K562 (cell line): ENCODE measurements around the gene TMEM88. TPM values are rescaled to one million over a fixed set of nuclear protein-coding genes. Genes with fewer than 3 reads are reported as not detected.
A peak's percentile ranks its signal among the peaks of the same experiment; 100 is the strongest.

Experiments
- JUND ChIP-seq, 2 experiments: IDR thresholded peaks; 2 replicates in 1 of 2; 3 replicates in 1 of 2; pipeline ENCODE4 v1.6.1; 2011; ENCODE audit warnings: borderline replicate concordance in 2 of 2, low read depth in 2 of 2, low read length in 2 of 2, improper control_type of control experiment in 1 of 2, missing biosample characterization in 1 of 2, missing genetic modification characterization in 1 of 2, missing genetic modification reagents in 1 of 2
- KDM4B ChIP-seq, 2 experiments: fragments of 450-650 bp in 1 of 2; sonication (generic) in 1 of 2; IDR thresholded peaks; 2 replicates each; pipeline ENCODE4 v1.6.1; 2016 to 2017; ENCODE audit warnings: borderline replicate concordance in 2 of 2, antibody characterized with exemption in 1 of 2, low read depth in 1 of 2, mild to moderate bottlenecking in 1 of 2
- PTBP1 ChIP-seq: fragments of 200-400 bp; formaldehyde crosslinking; IDR thresholded peaks from 2 replicates; pipeline ENCODE4 v1.6.1; 2017; ENCODE audit warnings: low read depth, low read length
- SMARCC2 ChIP-seq: fragments of 450-650 bp; IDR thresholded peaks from 2 replicates; pipeline ENCODE4 v1.6.1; 2017; ENCODE audit warnings: antibody characterized with exemption, moderate library complexity, mild to moderate bottlenecking, low read depth
- ZC3H11A ChIP-seq: IDR thresholded peaks from 2 replicates; pipeline ENCODE4 v1.6.1; 2012; ENCODE audit warnings: low read depth, low read length, improper control_type of control experiment
- ZNF174 ChIP-seq: fragments of 250-450 bp; sonication (Bioruptor Pico); IDR thresholded peaks from 2 replicates; pipeline ENCODE4 v1.4.0; 2020; ENCODE audit warnings: mild to moderate bottlenecking
- ZNF316 ChIP-seq: fragments of 450-650 bp; IDR thresholded peaks from 2 replicates; pipeline ENCODE4 v1.6.1; 2016
- ZNF583 ChIP-seq: fragments of 250-450 bp; sonication (Bioruptor Pico); IDR thresholded peaks from 2 replicates; pipeline ENCODE4 v1.4.0; 2020
- polyA plus RNA-seq, 8 experiments: library from polyadenylated mRNA; depleted of rRNA in 4 of 8; stranded (reverse) in 5 of 8; unstranded in 3 of 8; fragments of >200 nt; fragmentation: Nextera tagmentation in 2 of 8; fragmentation: Illumina TruSeq in 1 of 8; extraction: Ambion mirVana in 2 of 8; extraction: Trizol in 1 of 8; gene quantifications; 2 replicates each; pipeline versions ENCODE4 v1.2.1 to v1.2.3, GENCODE V29; 2011 to 2014; ENCODE audit warnings: inconsistent platforms in 1 of 8, missing spikeins in 1 of 8
- total RNA-seq, 7 experiments: library from RNA; depleted of rRNA in 6 of 7; stranded (reverse); fragments of >200 nt in 6 of 7; fragmentation: Illumina TruSeq in 2 of 7; extraction: Trizol in 2 of 7; gene quantifications; 2 replicates each; pipeline versions ENCODE4 v1.2.1 to v1.2.3, GENCODE V29; 2011 to 2021; ENCODE audit warnings: low replicate concordance in 1 of 7
- TF ChIP-seq, protein P1 (sequence below): fragments of 450-650 bp; IDR thresholded peaks from 2 replicates; pipeline ENCODE4 v1.6.1; 2017; ENCODE audit warnings: mild to moderate bottlenecking, moderate library complexity
- TF ChIP-seq, protein P2 (sequence below): sonication (generic); formaldehyde crosslinking; IDR thresholded peaks from 2 replicates; pipeline ENCODE4 v1.8.1; 2023; ENCODE audit warnings: mild to moderate bottlenecking, missing genetic modification reagents
- TF ChIP-seq, protein P3 (sequence below): fragments of 200-800 bp; sonication (Bioruptor generic); IDR thresholded peaks from 2 replicates; pipeline ENCODE4 v1.6.1; 2016; ENCODE audit warnings: missing genetic modification characterization, missing compliant biosample characterization
- TF ChIP-seq, protein P4 (sequence below), 3 experiments: fragments of 200-800 bp in 1 of 3; sonication (Bioruptor generic) in 1 of 3; sonication (generic) in 1 of 3; formaldehyde crosslinking in 1 of 3; IDR thresholded peaks; 2 replicates each; pipeline versions ENCODE4 v1.6.1 to v1.8.0; 2016 to 2022; ENCODE audit warnings: mild to moderate bottlenecking in 2 of 3, missing compliant biosample characterization in 2 of 3, missing genetic modification characterization in 2 of 3, missing genetic modification reagents in 1 of 3
- TF ChIP-seq, protein P5 (sequence below): fragments of 250-450 bp; sonication (Bioruptor Pico); IDR thresholded peaks from 2 replicates; pipeline ENCODE4 v1.5.0; 2021; ENCODE audit warnings: mild to moderate bottlenecking, borderline replicate concordance

Gene TMEM88
- total and polyA plus RNA-seq, 9 of the 15 experiments (the other 6 are each of a cell fraction or from before 2014, with no cell fraction given), result 0.10 to 1.4 (median 0.36) TPM; not detected in 3

DNA sequence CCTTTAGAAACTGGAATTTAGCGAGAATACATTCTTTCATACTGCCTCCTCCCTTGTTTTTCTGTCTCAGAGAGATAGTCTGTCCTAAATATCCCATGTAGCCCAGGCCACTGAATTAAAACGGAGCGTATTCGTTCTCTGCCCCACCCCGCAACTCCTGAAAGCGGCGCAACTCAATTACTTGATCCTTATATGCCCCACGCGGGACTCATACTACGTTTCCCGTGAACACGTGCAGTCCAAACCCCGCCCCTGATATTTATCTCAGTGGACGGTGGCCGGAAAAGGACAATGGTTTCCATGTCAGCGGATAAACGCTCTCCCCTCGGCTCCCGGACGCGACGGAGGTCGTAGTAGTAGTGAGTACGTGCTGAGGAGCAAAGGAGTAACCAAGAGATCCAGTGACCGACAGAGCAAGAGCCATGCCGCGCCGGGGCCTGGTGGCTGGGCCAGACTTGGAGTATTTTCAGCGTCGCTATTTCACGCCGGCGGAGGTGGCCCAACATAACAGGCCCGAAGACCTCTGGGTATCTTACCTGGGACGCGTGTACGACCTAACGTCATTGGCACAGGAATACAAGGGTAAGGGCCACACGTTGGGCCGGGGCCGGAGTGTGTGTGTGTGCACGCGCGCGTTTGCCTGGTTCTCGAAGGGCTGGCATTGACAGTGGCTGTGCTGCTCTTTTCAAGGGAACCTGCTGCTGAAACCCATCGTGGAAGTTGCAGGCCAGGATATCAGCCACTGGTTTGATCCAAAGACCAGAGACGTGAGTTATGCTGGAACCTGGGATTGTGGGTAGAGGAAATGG, 3.1 kb downstream of the TMEM88 start, which contains the start of gene CYB5D1 (continued):
- TF ChIP-seq, protein P1, sequence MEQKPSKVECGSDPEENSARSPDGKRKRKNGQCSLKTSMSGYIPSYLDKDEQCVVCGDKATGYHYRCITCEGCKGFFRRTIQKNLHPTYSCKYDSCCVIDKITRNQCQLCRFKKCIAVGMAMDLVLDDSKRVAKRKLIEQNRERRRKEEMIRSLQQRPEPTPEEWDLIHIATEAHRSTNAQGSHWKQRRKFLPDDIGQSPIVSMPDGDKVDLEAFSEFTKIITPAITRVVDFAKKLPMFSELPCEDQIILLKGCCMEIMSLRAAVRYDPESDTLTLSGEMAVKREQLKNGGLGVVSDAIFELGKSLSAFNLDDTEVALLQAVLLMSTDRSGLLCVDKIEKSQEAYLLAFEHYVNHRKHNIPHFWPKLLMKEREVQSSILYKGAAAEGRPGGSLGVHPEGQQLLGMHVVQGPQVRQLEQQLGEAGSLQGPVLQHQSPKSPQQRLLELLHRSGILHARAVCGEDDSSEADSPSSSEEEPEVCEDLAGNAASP, result no peak
- TF ChIP-seq KDM4B (IDR thresholded peaks at IDR 0.05; ENCODE audit: borderline replicate concordance in 2 of 2, low read depth in 1 of 2) (no peak), ZC3H11A (no peak), PTBP1 (no peak), ZNF316 (no peak), ZNF174 (CRISPR knock-in tag) (no peak), JUND (IDR thresholded peaks at IDR 0.05; ENCODE audit: borderline replicate concordance, low read depth, low read length) (peak; percentile 54), JUND (tag; IDR thresholded peaks at IDR 0.05; ENCODE audit: borderline replicate concordance, low read depth, low read length) (peak; percentile 9; the same call in 1 of the 3 replicates), SMARCC2 (no peak), ZNF583 (CRISPR knock-in tag) (no peak)
- TF ChIP-seq, protein P2, sequence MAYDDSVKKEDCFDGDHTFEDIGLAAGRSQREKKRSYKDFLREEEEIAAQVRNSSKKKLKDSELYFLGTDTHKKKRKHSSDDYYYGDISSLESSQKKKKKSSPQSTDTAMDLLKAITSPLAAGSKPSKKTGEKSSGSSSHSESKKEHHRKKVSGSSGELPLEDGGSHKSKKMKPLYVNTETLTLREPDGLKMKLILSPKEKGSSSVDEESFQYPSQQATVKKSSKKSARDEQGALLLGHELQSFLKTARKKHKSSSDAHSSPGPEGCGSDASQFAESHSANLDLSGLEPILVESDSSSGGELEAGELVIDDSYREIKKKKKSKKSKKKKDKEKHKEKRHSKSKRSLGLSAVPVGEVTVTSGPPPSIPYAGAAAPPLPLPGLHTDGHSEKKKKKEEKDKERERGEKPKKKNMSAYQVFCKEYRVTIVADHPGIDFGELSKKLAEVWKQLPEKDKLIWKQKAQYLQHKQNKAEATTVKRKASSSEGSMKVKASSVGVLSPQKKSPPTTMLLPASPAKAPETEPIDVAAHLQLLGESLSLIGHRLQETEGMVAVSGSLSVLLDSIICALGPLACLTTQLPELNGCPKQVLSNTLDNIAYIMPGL (CRISPR knock-in tag), result no peak
- TF ChIP-seq, protein P3, sequence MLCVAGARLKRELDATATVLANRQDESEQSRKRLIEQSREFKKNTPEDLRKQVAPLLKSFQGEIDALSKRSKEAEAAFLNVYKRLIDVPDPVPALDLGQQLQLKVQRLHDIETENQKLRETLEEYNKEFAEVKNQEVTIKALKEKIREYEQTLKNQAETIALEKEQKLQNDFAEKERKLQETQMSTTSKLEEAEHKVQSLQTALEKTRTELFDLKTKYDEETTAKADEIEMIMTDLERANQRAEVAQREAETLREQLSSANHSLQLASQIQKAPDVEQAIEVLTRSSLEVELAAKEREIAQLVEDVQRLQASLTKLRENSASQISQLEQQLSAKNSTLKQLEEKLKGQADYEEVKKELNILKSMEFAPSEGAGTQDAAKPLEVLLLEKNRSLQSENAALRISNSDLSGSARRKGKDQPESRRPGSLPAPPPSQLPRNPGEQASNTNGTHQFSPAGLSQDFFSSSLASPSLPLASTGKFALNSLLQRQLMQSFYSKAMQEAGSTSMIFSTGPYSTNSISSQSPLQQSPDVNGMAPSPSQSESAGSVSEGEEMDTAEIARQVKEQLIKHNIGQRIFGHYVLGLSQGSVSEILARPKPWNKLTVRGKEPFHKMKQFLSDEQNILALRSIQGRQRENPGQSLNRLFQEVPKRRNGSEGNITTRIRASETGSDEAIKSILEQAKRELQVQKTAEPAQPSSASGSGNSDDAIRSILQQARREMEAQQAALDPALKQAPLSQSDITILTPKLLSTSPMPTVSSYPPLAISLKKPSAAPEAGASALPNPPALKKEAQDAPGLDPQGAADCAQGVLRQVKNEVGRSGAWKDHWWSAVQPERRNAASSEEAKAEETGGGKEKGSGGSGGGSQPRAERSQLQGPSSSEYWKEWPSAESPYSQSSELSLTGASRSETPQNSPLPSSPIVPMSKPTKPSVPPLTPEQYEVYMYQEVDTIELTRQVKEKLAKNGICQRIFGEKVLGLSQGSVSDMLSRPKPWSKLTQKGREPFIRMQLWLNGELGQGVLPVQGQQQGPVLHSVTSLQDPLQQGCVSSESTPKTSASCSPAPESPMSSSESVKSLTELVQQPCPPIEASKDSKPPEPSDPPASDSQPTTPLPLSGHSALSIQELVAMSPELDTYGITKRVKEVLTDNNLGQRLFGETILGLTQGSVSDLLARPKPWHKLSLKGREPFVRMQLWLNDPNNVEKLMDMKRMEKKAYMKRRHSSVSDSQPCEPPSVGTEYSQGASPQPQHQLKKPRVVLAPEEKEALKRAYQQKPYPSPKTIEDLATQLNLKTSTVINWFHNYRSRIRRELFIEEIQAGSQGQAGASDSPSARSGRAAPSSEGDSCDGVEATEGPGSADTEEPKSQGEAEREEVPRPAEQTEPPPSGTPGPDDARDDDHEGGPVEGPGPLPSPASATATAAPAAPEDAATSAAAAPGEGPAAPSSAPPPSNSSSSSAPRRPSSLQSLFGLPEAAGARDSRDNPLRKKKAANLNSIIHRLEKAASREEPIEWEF (CRISPR knock-in tag), result no peak
- TF ChIP-seq, protein P4, sequence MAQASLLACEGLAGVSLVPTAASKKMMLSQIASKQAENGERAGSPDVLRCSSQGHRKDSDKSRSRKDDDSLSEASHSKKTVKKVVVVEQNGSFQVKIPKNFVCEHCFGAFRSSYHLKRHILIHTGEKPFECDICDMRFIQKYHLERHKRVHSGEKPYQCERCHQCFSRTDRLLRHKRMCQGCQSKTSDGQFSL (CRISPR knock-in tag; IDR thresholded peaks at IDR 0.05), result no peak
- TF ChIP-seq, protein P4 (tag; IDR thresholded peaks at IDR 0.05), result no peak
- TF ChIP-seq, protein P5, sequence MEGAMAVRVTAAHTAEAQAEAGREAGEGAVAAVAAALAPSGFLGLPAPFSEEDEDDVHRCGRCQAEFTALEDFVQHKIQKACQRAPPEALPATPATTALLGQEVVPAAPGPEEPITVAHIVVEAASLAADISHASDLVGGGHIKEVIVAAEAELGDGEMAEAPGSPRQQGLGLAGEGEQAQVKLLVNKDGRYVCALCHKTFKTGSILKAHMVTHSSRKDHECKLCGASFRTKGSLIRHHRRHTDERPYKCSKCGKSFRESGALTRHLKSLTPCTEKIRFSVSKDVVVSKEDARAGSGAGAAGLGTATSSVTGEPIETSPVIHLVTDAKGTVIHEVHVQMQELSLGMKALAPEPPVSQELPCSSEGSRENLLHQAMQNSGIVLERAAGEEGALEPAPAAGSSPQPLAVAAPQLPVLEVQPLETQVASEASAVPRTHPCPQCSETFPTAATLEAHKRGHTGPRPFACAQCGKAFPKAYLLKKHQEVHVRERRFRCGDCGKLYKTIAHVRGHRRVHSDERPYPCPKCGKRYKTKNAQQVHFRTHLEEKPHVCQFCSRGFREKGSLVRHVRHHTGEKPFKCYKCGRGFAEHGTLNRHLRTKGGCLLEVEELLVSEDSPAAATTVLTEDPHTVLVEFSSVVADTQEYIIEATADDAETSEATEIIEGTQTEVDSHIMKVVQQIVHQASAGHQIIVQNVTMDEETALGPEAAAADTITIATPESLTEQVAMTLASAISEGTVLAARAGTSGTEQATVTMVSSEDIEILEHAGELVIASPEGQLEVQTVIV, result no peak
